ENCODE data around the gene RHOU. TPM values are rescaled to one million over a fixed set of nuclear protein-coding genes. Genes with fewer than 3 reads are reported as not detected.

The RHOU gene
- polyA plus RNA-seq, 4 donors: 14.5 to 21.9 (median 21.4) TPM

DNA sequence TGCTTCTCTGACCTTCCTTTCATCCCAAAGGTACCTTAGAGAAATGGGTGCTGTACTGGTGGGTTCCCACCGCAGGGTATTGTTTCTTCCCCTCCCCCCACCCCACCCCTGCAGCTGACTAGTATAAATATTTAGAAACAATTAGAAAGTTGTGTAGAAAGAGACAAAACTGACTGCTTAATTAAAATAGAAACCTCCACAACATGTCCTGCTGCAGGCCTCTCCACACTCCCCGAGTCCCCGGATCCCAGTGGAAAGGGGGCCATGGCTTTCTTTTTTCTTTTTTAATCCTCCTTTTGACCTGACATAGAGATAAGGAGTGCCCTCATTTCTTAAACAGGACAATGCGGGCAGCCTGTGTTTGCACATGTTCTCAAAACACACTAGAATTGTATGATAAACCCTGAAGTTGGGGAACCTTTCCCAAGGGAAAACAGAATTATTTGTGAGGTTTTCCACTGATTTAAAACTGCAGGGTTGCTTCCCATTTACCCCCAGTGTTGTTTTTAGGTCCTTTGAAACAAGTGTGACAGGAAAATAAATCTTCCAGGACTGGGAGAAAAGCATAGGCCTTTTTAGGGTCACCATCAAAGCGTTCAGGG, 1.7 kb downstream of the RHOU start:
- DNase-seq (ENCODE audit: low read depth in 4 of 4, low spot score in 3 of 4): no peak

GRCh38 chr1:228737601-228738041, 2.3 kb downstream of the RHOU start:
- no peak for DNase-seq (ENCODE audit: low read depth in 4 of 4, low spot score in 3 of 4)

DNA sequence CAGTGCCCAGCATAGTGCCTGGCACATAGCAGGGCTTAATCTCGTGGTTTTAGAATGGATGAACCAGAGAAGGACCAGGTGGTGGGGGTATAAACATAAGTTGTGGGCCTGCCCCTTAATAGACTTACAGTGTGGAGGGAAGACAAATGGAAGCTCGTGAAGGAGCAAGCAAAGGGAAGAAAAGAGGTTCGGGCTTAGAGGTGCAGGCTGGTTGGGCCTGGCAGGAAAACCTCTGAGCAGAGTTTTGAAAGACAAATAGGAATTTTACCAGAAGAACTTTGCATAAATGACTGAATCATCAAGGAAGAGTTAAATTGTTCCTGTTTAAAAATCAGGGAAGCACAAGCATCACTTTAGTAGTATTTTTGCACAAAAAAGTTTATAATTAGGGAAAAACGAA, 4.5 kb downstream of the RHOU start:
- no peak for DNase-seq (ENCODE audit: low read depth in 4 of 4, low spot score in 3 of 4)

DNA sequence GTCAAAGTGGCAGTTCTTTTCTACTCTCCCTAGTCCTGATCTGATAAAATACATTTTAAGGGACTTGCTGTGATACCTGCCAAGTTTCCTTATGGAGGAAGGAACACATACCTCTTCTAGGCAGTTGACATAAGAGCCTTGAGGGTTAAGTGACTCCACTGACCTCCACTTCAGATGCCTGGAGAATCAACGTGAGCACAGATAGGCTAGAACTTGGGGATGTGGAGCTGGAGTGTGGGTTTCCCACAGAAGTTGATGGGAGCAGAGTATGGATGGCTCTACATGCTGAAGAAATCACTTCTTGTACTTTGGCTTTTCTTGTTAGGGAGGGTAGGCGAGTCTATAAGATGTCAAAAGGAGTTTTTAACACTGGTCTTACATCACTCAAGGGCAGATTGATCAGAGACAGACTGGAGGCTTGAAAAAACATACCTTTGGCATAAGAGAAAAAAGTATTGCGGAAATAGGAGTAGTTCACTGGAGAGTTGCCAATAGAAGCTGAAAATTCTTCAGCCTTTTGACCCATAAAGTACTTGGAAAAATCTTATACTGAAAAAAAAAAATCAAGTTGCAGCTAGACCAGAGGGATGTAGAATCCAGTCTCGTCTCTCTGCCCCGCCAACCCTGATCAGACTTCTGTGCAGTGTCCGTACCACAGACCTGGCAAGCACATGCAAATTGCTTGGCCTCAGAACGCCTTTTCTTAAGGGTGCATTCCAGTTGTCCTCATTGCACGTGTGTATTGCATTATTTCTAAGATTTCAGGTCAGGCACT, 5.5 kb downstream of the RHOU start:
- no peak for DNase-seq (ENCODE audit: low read depth in 4 of 4, low spot score in 3 of 4)

DNA sequence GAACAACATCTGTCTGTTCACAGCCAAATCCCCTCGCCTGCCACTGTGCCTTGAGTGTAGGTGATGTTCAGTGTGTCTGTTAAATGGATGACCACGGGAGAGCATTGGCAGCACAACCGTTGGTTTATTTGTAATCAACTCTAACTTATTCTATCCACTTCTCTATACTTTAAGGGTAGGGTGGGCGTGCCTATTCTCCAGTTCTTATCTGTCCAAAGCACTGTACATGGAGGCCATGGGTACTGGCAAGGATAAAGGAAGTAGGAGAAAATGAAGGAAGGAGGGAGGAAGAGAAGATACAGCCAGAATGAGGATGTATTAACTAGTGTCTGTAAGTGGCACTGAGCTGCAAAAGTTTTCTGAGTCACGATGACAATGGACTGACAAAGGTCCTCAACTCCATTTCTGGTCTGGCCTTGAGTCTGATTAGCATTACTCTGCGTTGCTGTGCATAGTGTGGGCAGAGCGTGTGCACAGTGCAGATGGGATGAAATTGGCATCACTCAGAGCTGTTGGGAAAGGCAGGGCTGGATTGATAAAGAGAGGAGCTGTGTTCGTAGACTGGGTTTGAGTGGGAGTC, 7.1 kb downstream of the RHOU start:
- DNase-seq (ENCODE audit: low read depth in 4 of 4, low spot score in 3 of 4): no peak

DNA sequence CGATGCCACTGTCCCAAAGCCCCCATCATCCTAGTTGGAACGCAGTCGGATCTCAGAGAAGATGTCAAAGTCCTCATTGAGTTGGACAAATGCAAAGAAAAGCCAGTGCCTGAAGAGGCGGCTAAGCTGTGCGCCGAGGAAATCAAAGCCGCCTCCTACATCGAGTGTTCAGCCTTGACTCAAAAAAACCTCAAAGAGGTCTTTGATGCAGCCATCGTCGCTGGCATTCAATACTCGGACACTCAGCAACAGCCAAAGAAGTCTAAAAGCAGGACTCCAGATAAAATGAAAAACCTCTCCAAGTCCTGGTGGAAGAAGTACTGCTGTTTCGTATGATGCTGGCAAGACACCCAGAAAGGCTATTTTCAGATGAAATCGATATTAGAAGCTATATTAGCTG, 8.1 kb downstream of the RHOU start:
- DNase-seq (ENCODE audit: low read depth in 4 of 4, low spot score in 3 of 4): no peak

DNA sequence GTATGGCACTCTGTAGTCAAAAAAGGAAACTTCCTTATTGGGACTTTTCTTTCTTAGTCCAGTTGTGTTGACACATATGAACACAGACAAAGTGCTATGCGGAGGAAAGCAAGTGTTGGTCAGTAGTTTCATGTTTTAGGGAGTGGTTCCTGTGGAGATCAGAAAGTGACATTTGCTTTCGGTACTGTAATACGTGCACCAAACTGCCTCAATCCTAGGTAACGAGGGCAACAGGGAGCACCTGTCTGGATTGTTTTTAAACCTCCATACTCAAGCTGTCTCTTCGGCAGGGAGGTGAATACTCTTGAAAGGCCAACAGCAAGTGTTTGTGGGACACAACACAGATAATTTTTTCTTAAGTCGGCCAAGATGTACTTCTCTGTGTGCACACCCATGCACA, 9.1 kb downstream of the RHOU start:
- DNase-seq (ENCODE audit: low read depth in 4 of 4, low spot score in 3 of 4): no peak

DNA sequence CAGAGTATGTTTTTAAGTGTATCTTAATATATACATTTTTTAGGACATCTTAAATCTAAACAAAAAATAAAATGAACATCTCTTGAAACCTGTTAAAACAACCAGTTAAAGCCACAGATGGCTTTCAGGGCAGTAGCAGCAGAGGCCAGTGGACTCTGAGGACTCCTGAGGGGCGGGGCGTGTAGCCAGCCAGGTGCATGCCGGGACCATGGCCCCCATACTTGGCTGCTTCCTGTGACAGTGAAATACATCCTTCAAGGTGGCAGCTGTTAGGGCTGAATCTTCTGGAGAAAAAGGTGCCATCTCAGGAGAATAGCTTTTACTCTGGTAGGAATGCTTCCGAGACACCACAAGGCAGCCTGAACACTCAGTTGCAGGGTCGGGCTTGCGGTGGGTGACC, 9.6 kb downstream of the RHOU start:
- no peak for DNase-seq (ENCODE audit: low read depth in 4 of 4, low spot score in 3 of 4)

DNA sequence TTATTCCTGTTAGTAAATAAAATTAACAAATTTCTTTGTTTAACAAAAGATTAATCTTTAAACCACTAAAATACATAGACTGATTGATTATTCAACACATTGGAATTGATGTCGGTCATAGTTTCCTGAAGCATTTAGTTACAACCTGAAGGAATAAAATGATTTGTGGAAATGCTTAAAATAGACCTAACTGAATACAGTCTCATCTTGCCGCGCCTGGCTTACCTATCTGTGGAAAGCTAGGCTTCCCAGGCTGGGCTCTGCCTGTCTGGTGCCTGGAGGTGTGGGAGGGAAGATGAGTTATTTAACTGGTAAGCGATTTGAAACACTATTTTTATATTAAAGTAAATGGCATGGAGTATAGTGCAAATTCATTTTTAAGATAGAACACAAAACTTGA, 10.2 kb downstream of the RHOU start:
- DNase-seq (ENCODE audit: low read depth in 4 of 4, low spot score in 3 of 4): no peak

DNA sequence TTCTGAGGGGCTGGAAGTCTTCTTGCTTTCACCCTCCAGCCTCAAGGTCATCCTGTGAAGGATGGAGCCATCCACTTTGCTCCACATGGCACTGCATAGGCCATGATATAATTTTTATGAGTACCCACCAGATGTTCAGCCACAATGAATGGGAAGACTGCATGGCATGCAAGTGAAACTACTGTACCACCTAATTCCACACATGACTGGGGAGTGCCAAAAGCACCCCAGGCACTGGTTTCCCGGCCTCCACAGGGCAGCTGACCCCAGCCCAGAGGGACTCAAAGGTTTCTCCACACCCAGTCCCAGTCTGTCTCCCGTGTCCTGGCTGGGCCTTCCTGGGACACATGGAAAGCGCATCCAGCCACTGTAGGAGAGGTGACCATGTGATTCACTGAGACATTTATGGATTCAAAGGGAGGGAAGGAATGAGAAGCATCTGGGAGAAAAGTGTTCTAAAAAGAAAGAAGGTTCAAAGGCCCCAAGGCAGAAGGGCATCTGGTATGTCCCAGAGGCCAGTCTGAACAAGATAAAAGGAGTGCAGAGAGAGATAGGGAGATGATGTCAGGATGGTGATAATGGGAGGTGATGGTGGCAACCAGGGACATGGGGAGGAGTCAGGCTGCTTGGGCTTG, 12.1 kb downstream of the RHOU start:
- DNase-seq (ENCODE audit: low read depth in 4 of 4, low spot score in 3 of 4): no peak

GRCh38 chr1:228748029-228748428, 12.8 kb downstream of the RHOU start:
- DNase-seq (ENCODE audit: low read depth in 4 of 4, low spot score in 3 of 4): no peak

DNA sequence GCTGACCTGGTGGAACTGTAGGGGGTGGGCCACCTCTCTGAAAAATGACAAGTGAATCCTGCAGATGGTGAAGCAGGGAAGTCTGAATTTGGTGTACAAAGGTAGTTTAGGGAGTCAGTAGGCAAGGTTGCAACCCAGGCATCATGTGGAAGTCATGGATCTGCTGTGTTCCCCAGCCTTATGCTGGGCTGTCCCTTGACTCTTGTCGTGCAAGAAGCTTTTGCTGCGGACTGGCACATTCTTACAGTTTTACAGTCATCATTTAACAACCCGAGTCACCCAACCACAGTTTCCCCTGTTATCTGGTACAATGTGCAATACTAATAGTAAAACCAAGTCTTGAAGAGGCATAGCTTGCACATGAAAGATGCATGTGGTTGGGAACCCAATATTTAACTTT, 13.2 kb downstream of the RHOU start:
- DNase-seq (ENCODE audit: low read depth in 4 of 4, low spot score in 3 of 4): no peak

- DNase-seq (ENCODE audit: low read depth in 4 of 4, low spot score in 3 of 4): no peak
Measured at GRCh38 chr1:228749765-228750164, 14.5 kb downstream of the RHOU start.

DNA sequence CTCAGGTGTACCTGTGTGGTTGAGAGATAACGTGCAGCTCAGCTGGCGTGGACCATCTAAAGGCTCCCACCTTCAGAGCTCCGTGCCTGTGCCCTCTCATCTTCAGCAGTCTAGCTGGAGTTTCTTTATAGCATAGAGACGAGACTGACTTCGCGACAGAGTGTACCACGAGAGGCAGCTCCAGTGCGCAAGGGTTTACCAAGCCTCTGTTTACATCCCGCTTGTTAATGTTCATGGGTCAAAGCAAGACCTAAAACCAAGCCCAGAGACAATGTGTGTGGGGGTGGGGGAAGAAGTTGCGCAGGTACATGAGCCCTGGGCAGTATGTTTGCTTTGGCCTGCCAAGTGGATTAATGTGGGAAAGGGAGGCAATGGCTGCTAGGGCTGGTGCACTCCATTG, 15.6 kb downstream of the RHOU start:
- no peak for DNase-seq (ENCODE audit: low read depth in 4 of 4, low spot score in 3 of 4)

GRCh38 chr1:228751360-228752098, 16.2 kb downstream of the RHOU start:
- DNase-seq (ENCODE audit: low read depth in 4 of 4, low spot score in 3 of 4): no peak

GRCh38 chr1:228752258-228752657, 17.0 kb downstream of the RHOU start:
- no peak for DNase-seq (ENCODE audit: low read depth in 4 of 4, low spot score in 3 of 4)

DNA sequence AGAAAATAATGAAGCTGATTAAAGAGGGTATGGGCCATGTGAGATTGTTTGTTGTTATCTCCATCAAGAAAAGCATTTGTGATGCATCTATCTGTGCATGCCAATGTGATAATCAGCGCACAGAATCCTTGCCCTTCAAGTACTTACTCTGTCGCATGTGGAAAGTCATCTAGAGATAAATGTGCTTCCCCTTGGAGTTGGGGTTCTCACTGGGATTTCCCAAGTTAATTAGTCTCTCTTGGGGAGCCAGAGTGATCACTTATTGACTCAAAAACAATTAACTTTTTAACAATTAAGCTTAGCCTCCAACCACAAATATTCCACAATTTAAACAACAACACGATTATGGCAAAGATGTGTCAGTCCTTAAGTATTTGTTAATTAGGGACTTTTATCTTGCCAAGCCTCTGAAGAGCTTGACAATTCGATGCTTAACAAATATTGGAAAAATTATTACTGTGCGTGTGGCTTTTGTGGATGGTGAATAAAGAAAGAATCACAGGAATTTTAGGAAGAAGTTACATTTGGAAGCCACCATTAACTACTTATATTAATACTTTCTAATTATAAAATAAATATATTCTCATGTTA, 17.5 kb downstream of the RHOU start:
- no peak for DNase-seq (ENCODE audit: low read depth in 4 of 4, low spot score in 3 of 4)

GRCh38 chr1:228753287-228753686, 18.0 kb downstream of the RHOU start:
- no peak for DNase-seq (ENCODE audit: low read depth in 4 of 4, low spot score in 3 of 4)

GRCh38 chr1:228753786-228754360, 18.6 kb downstream of the RHOU start:
- no peak for DNase-seq (ENCODE audit: low read depth in 4 of 4, low spot score in 3 of 4)

- no peak for DNase-seq (ENCODE audit: low read depth in 4 of 4, low spot score in 3 of 4)
Measured at GRCh38 chr1:228754646-228755268, 19.5 kb downstream of the RHOU start.

Data from left renal pelvis (tissue), 4 donors.